GM21619 (cell line): ENCODE results near the gene KIAA1671.
"Not testable (repeated sequence)": the region's sequence is repeated elsewhere in the genome, so short reads cannot be mapped to it uniquely, and the experiment has no call there.

Source experiments
- ATAC-seq: cut with Tn5 transposase; IDR thresholded peaks from one replicate; pipeline ENCODE4 v1.9.1; 2021; ENCODE audit not compliant: unreplicated experiment

KIAA1671 gene

GRCh38 chr22:24951942-24952836, at the start of gene KIAA1671:
Gene KIAA1671, plus strand, starts transcription at chr22:24952716. Its CDS starts 75,284 bp downstream, at chr22:25028000.
- peak; percentile 78 for ATAC-seq

GRCh38 chr22:24905909-24906308, 46.6 kb upstream of the KIAA1671 start:
- ATAC-seq, result no peak

- ATAC-seq, result not testable (repeated sequence)
Observed at GRCh38 chr22:24907101-24907500, 45.4 kb upstream of the KIAA1671 start.

- ATAC-seq, result no peak
Observed at GRCh38 chr22:24920029-24920428, 32.5 kb upstream of the KIAA1671 start.

- no peak for ATAC-seq
Observed at GRCh38 chr22:24925586-24926427, 26.7 kb upstream of the KIAA1671 start.

- ATAC-seq, result no peak
Observed at GRCh38 chr22:24926428-24926725, 26.1 kb upstream of the KIAA1671 start.

- no peak for ATAC-seq
Observed at GRCh38 chr22:24926849-24927579, 25.5 kb upstream of the KIAA1671 start.

GRCh38 chr22:24928322-24928721, 24.2 kb upstream of the KIAA1671 start:
- no peak for ATAC-seq

GRCh38 chr22:24930678-24931077, 21.8 kb upstream of the KIAA1671 start:
- no peak for ATAC-seq

- ATAC-seq, result no peak
Observed at GRCh38 chr22:24935771-24936483, 16.6 kb upstream of the KIAA1671 start.

- ATAC-seq, result no peak
Observed at GRCh38 chr22:24937114-24937513, 15.4 kb upstream of the KIAA1671 start.

- no peak for ATAC-seq
Observed at GRCh38 chr22:24938741-24939341, 13.7 kb upstream of the KIAA1671 start.

GRCh38 chr22:24942301-24942700, 10.2 kb upstream of the KIAA1671 start:
- ATAC-seq, result no peak

- no peak for ATAC-seq
Observed at GRCh38 chr22:24944217-24944937, 8.1 kb upstream of the KIAA1671 start.

GRCh38 chr22:24945430-24945829, 7.1 kb upstream of the KIAA1671 start:
- no peak for ATAC-seq

- ATAC-seq, result no peak
Observed at GRCh38 chr22:24947383-24947782, 5.1 kb upstream of the KIAA1671 start.

- ATAC-seq, result no peak
Observed at GRCh38 chr22:24947881-24948280, 4.6 kb upstream of the KIAA1671 start.

- ATAC-seq, result no peak
Observed at GRCh38 chr22:24948356-24949202, 3.9 kb upstream of the KIAA1671 start.
